Panc1 (cell line): ENCODE data around the gene ARID5A. TPM values are rescaled to one million over a fixed set of nuclear protein-coding genes. Genes with fewer than 3 reads are reported as not detected.

ENCODE experiments used
- ATAC-seq: fragments of 200-7000 bp; cut with Tn5 transposase; 2 replicates; pipeline ENCODE4 v1.9.1; 2020; ENCODE audit warnings: mild to moderate bottlenecking, moderate library complexity
- BruUV-seq: library from RNA; stranded (reverse); fragments of 400-500 nt; replicated peaks from 2 replicates; lab custom pipeline; 2021; lab: Mats Ljungman, UMichigan
- CTCF ChIA-PET: fragments of 300-600 bp; sonication (Branson Sonifier 250); formaldehyde crosslinking; loops from one replicate; lab custom pipeline; 2022; ENCODE audit warnings: antibody characterized with exemption; lab: Charles Lee
- POLR2A ChIA-PET: fragments of 300-600 bp; sonication (Branson Sonifier 250); formaldehyde crosslinking; loops from one replicate; lab custom pipeline; 2022; ENCODE audit warnings: antibody characterized with exemption; lab: Charles Lee
- DNase-seq: peaks from one replicate; pipeline ENCODE4 v3.0.0-alpha.2; 2010; ENCODE audit warnings: low read depth, low spot score
- H3K27ac ChIP-seq: 2 replicates; pipeline ENCODE4 v1.5.1; 2011; ENCODE audit warnings: mild to moderate bottlenecking, low read length, inconsistent platforms
- H3K27me3 ChIP-seq: fragments of 200-500 bp; sonication (Bioruptor generic); 2 replicates; pipeline ENCODE4 v1.6.0; 2014; ENCODE audit warnings: low read length, inconsistent platforms; ENCODE audit not compliant: control insufficient read depth, insufficient read depth
- H3K36me3 ChIP-seq: fragments of 200-500 bp; sonication (Bioruptor generic); 2 replicates; pipeline ENCODE4 v1.5.1; 2014; ENCODE audit warnings: inconsistent platforms, mild to moderate bottlenecking, low read length, moderate library complexity; ENCODE audit not compliant: control insufficient read depth, insufficient read depth
- H3K4me1 ChIP-seq: 2 replicates; pipeline ENCODE4 v1.5.1; 2011; ENCODE audit warnings: inconsistent platforms, mild to moderate bottlenecking, low read length, moderate library complexity; ENCODE audit not compliant: control insufficient read depth, insufficient read depth
- H3K4me3 ChIP-seq, 2 experiments: 2 replicates each; pipeline ENCODE4 v1.5.1; 2011 to 2012; ENCODE audit warnings: low read depth in 2 of 2, low read length in 2 of 2, mild to moderate bottlenecking in 2 of 2, inconsistent platforms in 1 of 2, moderate library complexity in 1 of 2
- H3K9me3 ChIP-seq: fragments of 200-500 bp; sonication (Bioruptor generic); 2 replicates; pipeline ENCODE4 v1.5.1; 2014; ENCODE audit warnings: low read depth, mild to moderate bottlenecking, inconsistent platforms, low read length, moderate library complexity; ENCODE audit not compliant: control insufficient read depth, insufficient read depth
- CTCF ChIP-seq: fragments of 450-650 bp; IDR thresholded peaks from 2 replicates; pipeline ENCODE4 v1.5.1; 2017; ENCODE audit warnings: mild to moderate bottlenecking
- POLR2AphosphoS5 ChIP-seq: IDR thresholded peaks from 2 replicates; pipeline ENCODE4 v1.6.1; 2012; ENCODE audit warnings: mild to moderate bottlenecking, low read depth, low read length, moderate library complexity
- REST ChIP-seq, 2 experiments: IDR thresholded peaks; 2 replicates each; pipeline ENCODE4 v1.6.1; 2011 to 2012; ENCODE audit warnings: low read depth in 2 of 2, control low read depth in 1 of 2, low read length in 1 of 2, mild to moderate bottlenecking in 1 of 2, moderate library complexity in 1 of 2; ENCODE audit not compliant: insufficient read depth in 1 of 2
- SIN3A ChIP-seq: IDR thresholded peaks from 2 replicates; pipeline ENCODE4 v1.6.1; 2012; ENCODE audit warnings: low read depth, mild to moderate bottlenecking, low read length, moderate library complexity, borderline replicate concordance; ENCODE audit not compliant: insufficient read depth
- TCF7L2 ChIP-seq: IDR thresholded peaks from 2 replicates; pipeline ENCODE4 v1.6.1; 2011; ENCODE audit warnings: mild to moderate bottlenecking, low read depth, low read length, inconsistent platforms
- in situ Hi-C: cut with HindIII; loops from 2 replicates; pipeline ENCODE4 v1.10.0; 2016; ENCODE audit warnings: low sequenced_read_pairs, low pct_unique_long_range_greater_than_20kb
- intact Hi-C: fragments of 100-400 bp; cut with micrococcal nuclease; formaldehyde crosslinking; loops from one replicate; pipeline ENCODE4 v1.10.0; 2022; ENCODE audit not compliant: unreplicated experiment
- total RNA-seq: library from RNA; stranded (reverse); gene quantifications from one replicate; pipeline ENCODE4 v1.2.1, GENCODE V29; 2021; ENCODE audit not compliant: unreplicated experiment

The ARID5A gene
- total RNA-seq, 1 experiment from 2014 or later, result 19.3 TPM

GRCh38 chr2:96594282-96594681 lies 57.7 kb downstream of the ARID5A start:
- CTCF ChIA-PET, result interaction anchor here (0.6 kb wide), 1 partner anchor 115 kb away, joined by 3 read pairs; no protein-coding TSS in a partner anchor
- ATAC-seq, result no peak

GRCh38 chr2:96594691-96595152 lies 58.2 kb downstream of the ARID5A start:
- Histone ChIP-seq H3K4me1 (no peaks in the 10 kb centered on the region), H3K4me3 (no peak overlapping the region), H3K36me3 (peaks cover 39% of the 10 kb centered on the region), H3K9me3 (no peaks in the 10 kb centered on the region), H3K27ac (no peak overlapping the region), H3K27me3 (no peaks in the 10 kb centered on the region)
- intact Hi-C loops, result no loop called here
- ChIA-PET POLR2A (no interaction called here), CTCF (interaction anchor here (0.6 kb wide), 1 partner anchor 115 kb away, joined by 3 read pairs; no protein-coding TSS in a partner anchor)
- no peak for ATAC-seq
- TF ChIP-seq TCF7L2, result no peak
- TF ChIP-seq POLR2AphosphoS5, result no peak
- TF ChIP-seq CTCF, result no peak
- no peak for TF ChIP-seq REST (IDR thresholded peaks at IDR 0.05; ENCODE audit: insufficient read depth in 1 of 2, low read depth in 2 of 2, low read length in 1 of 2)
- TF ChIP-seq SIN3A, result no peak
- in situ Hi-C loops, result no loop called here
- no peak for DNase-seq
- no TSS peak for BruUV-seq

More at GRCh38 chr2:96594282-96594681, 57.7 kb downstream of the ARID5A start:
- DNase-seq, result no peak
- no peaks in the 10 kb centered on the region for H3K4me1 ChIP-seq
- H3K27me3 ChIP-seq, result no peaks in the 10 kb centered on the region
- no peak for TF ChIP-seq CTCF
- TF ChIP-seq REST (IDR thresholded peaks at IDR 0.05; ENCODE audit: insufficient read depth in 1 of 2, low read depth in 2 of 2, low read length in 1 of 2), result no peak
- TF ChIP-seq TCF7L2, result no peak
- no peak for TF ChIP-seq SIN3A
- TF ChIP-seq POLR2AphosphoS5, result no peak
- no peaks in the 10 kb centered on the region for H3K9me3 ChIP-seq
- intact Hi-C loops, result no loop called here
- POLR2A ChIA-PET, result no interaction called here
- H3K36me3 ChIP-seq, result peaks cover 35% of the 10 kb centered on the region
- no peak overlapping the region for H3K27ac ChIP-seq
- BruUV-seq, result no TSS peak
- in situ Hi-C loops, result no loop called here
- no peak overlapping the region for H3K4me3 ChIP-seq
